ENCODE results near the gene OR10H4.

DNA sequence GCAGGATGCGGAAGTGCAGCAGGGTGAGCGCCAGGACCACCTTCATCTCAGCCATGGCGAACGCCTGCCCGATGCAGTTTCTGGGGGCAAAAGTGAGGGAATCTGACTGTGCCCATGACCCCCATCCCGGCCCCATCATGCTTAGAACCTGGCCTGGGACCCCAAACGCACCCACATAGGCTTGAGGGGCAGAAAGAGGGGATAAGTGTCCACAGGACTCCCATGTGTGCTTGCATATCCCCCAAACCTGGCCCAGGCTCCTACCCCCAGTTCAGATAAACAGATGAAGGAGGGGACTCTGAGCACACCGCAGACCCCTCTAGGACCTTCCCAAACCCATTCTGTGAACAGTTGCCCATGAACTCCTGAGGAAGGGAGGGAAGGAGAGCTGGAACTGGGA lies 35.0 kb upstream of the OR10H4 start:
- TF ChIP-seq BRD9 (IDR thresholded peaks at IDR 0.05; ENCODE audit: low read depth, partially characterized antibody) (no peak), MYNN (IDR thresholded peaks at IDR 0.05) (no peak), MYNN (CRISPR knock-in tag; IDR thresholded peaks at IDR 0.05) (no peak), ZNF431 (CRISPR knock-in tag; IDR thresholded peaks at IDR 0.05) (no peak), POLR2A (conservative IDR thresholded peaks at IDR 0.05) (no peak), NFXL1 (CRISPR knock-in tag; IDR thresholded peaks at IDR 0.05) (no peak), THAP7 (CRISPR knock-in tag; IDR thresholded peaks at IDR 0.05) (no peak), ZNF76 (CRISPR knock-in tag; IDR thresholded peaks at IDR 0.05; ENCODE audit: borderline replicate concordance) (no peak), MAFG (tag; conservative IDR thresholded peaks at IDR 0.05) (no peak), CTCF (IDR thresholded peaks at IDR 0.05 in 2 of 3, conservative IDR thresholded peaks at IDR 0.05 in 1 of 3; ENCODE audit: insufficient read depth in 2 of 3, low read depth in 1 of 3, low read length in 3 of 3) (no peak), ZFP91 (CRISPR knock-in tag; IDR thresholded peaks at IDR 0.05) (no peak)
- TF ChIP-seq, protein P1, sequence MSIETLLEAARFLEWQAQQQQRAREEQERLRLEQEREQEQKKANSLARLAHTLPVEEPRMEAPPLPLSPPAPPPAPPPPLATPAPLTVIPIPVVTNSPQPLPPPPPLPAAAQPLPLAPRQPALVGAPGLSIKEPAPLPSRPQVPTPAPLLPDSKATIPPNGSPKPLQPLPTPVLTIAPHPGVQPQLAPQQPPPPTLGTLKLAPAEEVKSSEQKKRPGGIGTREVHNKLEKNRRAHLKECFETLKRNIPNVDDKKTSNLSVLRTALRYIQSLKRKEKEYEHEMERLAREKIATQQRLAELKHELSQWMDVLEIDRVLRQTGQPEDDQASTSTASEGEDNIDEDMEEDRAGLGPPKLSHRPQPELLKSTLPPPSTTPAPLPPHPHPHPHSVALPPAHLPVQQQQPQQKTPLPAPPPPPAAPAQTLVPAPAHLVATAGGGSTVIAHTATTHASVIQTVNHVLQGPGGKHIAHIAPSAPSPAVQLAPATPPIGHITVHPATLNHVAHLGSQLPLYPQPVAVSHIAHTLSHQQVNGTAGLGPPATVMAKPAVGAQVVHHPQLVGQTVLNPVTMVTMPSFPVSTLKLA (conservative IDR thresholded peaks at IDR 0.05): no peak
- TF ChIP-seq, protein P2, sequence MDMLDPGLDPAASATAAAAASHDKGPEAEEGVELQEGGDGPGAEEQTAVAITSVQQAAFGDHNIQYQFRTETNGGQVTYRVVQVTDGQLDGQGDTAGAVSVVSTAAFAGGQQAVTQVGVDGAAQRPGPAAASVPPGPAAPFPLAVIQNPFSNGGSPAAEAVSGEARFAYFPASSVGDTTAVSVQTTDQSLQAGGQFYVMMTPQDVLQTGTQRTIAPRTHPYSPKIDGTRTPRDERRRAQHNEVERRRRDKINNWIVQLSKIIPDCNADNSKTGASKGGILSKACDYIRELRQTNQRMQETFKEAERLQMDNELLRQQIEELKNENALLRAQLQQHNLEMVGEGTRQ (CRISPR knock-in tag; IDR thresholded peaks at IDR 0.05): no peak
- TF ChIP-seq, protein P3, sequence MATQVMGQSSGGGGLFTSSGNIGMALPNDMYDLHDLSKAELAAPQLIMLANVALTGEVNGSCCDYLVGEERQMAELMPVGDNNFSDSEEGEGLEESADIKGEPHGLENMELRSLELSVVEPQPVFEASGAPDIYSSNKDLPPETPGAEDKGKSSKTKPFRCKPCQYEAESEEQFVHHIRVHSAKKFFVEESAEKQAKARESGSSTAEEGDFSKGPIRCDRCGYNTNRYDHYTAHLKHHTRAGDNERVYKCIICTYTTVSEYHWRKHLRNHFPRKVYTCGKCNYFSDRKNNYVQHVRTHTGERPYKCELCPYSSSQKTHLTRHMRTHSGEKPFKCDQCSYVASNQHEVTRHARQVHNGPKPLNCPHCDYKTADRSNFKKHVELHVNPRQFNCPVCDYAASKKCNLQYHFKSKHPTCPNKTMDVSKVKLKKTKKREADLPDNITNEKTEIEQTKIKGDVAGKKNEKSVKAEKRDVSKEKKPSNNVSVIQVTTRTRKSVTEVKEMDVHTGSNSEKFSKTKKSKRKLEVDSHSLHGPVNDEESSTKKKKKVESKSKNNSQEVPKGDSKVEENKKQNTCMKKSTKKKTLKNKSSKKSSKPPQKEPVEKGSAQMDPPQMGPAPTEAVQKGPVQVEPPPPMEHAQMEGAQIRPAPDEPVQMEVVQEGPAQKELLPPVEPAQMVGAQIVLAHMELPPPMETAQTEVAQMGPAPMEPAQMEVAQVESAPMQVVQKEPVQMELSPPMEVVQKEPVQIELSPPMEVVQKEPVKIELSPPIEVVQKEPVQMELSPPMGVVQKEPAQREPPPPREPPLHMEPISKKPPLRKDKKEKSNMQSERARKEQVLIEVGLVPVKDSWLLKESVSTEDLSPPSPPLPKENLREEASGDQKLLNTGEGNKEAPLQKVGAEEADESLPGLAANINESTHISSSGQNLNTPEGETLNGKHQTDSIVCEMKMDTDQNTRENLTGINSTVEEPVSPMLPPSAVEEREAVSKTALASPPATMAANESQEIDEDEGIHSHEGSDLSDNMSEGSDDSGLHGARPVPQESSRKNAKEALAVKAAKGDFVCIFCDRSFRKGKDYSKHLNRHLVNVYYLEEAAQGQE (IDR thresholded peaks at IDR 0.05; ENCODE audit: borderline replicate concordance): no peak
- TF ChIP-seq, protein P3 (CRISPR knock-in tag; IDR thresholded peaks at IDR 0.05; ENCODE audit: low read depth): no peak

Measured in K562 (cell line).